NK-92 treated with Interleukin-12 subunit alpha and Interleukin-12 subunit beta, amount 100 ng/mL, for 24 hours (cell line): Measurements from ENCODE around the gene ADAMTS17.

Experiments used
- DNase-seq: peaks from one replicate; lab custom pipeline; 2025; lab: John Stamatoyannopoulos, UW

The ADAMTS17 gene

GRCh38 chr15:100049936-100050876, 291.6 kb downstream of the ADAMTS17 start:
- no peak for DNase-seq

GRCh38 chr15:100049483-100049882, 292.3 kb downstream of the ADAMTS17 start:
- DNase-seq: no peak

- no peak for DNase-seq
These were observed 293.0 kb downstream of the ADAMTS17 start for GRCh38 chr15:100048736-100049135.

GRCh38 chr15:100043692-100044091, 298.1 kb downstream of the ADAMTS17 start:
- no peak for DNase-seq

- DNase-seq: no peak
These were observed 298.6 kb downstream of the ADAMTS17 start for GRCh38 chr15:100043068-100043641.

- DNase-seq: no peak
These were observed 299.2 kb downstream of the ADAMTS17 start for GRCh38 chr15:100042558-100042957.

- DNase-seq: no peak
These were observed 300.5 kb downstream of the ADAMTS17 start for GRCh38 chr15:100041127-100041828.

GRCh38 chr15:100039994-100040393, 301.8 kb downstream of the ADAMTS17 start:
- DNase-seq: no peak

- DNase-seq: no peak
These were observed 303.0 kb downstream of the ADAMTS17 start for GRCh38 chr15:100038736-100039135.

GRCh38 chr15:100037901-100038300, 303.9 kb downstream of the ADAMTS17 start:
- no peak for DNase-seq

- DNase-seq: no peak
These were observed 305.8 kb downstream of the ADAMTS17 start for GRCh38 chr15:100036015-100036414.

GRCh38 chr15:100034191-100034590, 307.6 kb downstream of the ADAMTS17 start:
- no peak for DNase-seq

- DNase-seq: no peak
These were observed 308.5 kb downstream of the ADAMTS17 start for GRCh38 chr15:100033140-100033857.

- DNase-seq: no peak
These were observed 309.3 kb downstream of the ADAMTS17 start for GRCh38 chr15:100032358-100033085.

- DNase-seq: no peak
These were observed 310.0 kb downstream of the ADAMTS17 start for GRCh38 chr15:100031665-100032357.

- no peak for DNase-seq
These were observed 311.1 kb downstream of the ADAMTS17 start for GRCh38 chr15:100030586-100031229.

GRCh38 chr15:100029868-100030479, 311.8 kb downstream of the ADAMTS17 start:
- no peak for DNase-seq

GRCh38 chr15:100029045-100029444, 312.7 kb downstream of the ADAMTS17 start:
- no peak for DNase-seq

- no peak for DNase-seq
These were observed 315.7 kb downstream of the ADAMTS17 start for GRCh38 chr15:100026041-100026440.

GRCh38 chr15:100022806-100023205, 319.0 kb downstream of the ADAMTS17 start:
- DNase-seq: no peak
